Measurements from ENCODE around the gene U2SURP.

GRCh38 chr3:142982038-142982773 is 19.2 kb upstream of the U2SURP start:
- no peak for TF ChIP-seq CTCF (IDR thresholded peaks at IDR 0.05)
- TF ChIP-seq EZH2 (IDR thresholded peaks at IDR 0.05; ENCODE audit: borderline replicate concordance, insufficient read depth, low read depth, low read length, poor library complexity, severe bottlenecking) = no peak
